Measurements from ENCODE around the gene MVB12B. TPM values are rescaled to one million over a fixed set of nuclear protein-coding genes. Genes with fewer than 3 reads are reported as not detected.

MVB12B gene
- total RNA-seq, 4 donors from 2014 or later, result 7.9 to 28.9 (median 14.4) TPM

DNA sequence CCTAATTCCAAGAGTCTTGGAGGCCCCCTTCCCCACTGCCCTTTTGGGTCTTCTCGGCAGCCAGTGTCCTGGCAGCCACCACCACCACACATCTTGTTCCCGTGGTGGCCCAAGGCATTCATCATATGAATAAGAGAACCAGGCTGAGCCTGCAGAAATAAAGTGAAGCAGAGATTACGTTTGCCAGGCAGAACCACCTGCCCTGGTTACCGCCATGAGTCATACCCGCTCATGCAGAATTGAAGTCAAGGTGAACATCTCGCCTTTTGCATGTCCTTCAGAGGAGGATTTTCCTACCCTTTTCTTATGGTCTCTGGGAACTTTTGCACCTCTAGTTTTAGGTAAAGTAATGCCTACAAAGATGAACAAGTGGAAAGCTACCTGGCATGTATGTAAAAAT lies 167.6 kb downstream of the MVB12B start:
- Histone ChIP-seq H3K27me3 (no peaks in the 10 kb centered on the region), H3K4me3 (no peak overlapping the region), H3K36me3 (no peaks in the 10 kb centered on the region), H3K4me1 (no peaks in the 10 kb centered on the region), H3K9me3 (no peaks in the 10 kb centered on the region), H3K27ac (no peak overlapping the region)
- TF ChIP-seq POLR2A (IDR thresholded peaks at IDR 0.05), result no peak
- TF ChIP-seq, protein P1, sequence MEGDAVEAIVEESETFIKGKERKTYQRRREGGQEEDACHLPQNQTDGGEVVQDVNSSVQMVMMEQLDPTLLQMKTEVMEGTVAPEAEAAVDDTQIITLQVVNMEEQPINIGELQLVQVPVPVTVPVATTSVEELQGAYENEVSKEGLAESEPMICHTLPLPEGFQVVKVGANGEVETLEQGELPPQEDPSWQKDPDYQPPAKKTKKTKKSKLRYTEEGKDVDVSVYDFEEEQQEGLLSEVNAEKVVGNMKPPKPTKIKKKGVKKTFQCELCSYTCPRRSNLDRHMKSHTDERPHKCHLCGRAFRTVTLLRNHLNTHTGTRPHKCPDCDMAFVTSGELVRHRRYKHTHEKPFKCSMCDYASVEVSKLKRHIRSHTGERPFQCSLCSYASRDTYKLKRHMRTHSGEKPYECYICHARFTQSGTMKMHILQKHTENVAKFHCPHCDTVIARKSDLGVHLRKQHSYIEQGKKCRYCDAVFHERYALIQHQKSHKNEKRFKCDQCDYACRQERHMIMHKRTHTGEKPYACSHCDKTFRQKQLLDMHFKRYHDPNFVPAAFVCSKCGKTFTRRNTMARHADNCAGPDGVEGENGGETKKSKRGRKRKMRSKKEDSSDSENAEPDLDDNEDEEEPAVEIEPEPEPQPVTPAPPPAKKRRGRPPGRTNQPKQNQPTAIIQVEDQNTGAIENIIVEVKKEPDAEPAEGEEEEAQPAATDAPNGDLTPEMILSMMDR (IDR thresholded peaks at IDR 0.05), result no peak
- DNase-seq, result no peak

DNA sequence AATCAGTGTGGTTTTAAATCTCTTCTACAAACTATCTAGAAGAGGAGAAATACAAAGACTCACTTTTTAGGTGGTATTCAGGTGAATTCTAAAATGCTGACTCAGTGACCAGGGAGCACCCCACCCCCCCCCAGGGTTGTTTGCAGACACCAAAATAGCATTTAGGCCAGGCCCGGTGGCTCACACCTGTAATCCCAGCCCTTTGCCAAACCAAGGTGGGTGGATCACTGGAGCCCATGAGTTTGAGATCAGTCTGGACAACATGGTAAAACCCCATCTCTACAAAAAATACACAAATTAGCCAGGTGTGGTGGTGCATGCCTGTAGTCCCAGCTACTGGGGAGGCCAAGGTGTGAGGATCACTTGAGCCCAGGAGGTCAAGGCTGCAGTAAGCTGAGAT lies 168.1 kb downstream of the MVB12B start:
- no peaks in the 10 kb centered on the region for H3K9me3 ChIP-seq

DNA sequence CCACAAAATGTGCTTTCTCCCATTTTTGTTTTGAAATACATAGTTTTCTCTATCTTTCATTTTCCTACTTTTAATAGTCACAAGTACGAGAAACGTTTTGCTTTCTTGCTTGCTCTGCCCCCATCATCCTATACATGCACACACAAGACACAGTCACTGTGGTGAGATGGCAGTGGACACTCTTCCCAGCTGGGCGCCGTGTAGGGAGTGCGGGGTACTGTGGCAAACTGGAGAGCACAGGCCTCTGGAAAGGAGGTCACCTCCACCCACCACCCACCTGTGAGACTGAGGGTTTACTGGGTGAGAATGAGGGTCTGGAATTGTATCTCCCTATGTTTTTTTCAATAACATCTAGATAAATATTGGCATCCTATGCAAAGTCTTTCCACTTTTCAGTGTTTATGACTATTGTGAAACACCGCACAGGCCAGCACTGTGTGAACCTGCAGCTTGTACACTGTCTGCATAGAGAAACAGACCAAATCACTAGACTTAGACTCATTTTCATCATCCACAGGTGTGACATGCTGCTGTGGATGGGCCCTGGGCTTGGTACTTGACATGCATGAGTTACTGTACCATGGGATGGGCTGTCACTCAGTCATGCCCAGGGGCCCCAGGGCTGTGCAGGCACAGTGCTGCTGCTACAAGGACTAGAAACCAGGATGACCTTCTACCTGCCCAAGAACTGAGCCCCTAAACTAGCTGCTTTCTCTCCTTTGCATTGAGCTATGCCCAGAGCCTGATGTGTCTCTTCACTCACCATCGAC lies 169.0 kb downstream of the MVB12B start:
- Histone ChIP-seq H3K36me3 (no peaks in the 10 kb centered on the region), H3K27me3 (no peaks in the 10 kb centered on the region), H3K4me1 (peaks cover 0 to 13% (median under 1%) of the 10 kb centered on the region in 4 donors), H3K9me3 (no peaks in the 10 kb centered on the region), H3K27ac (no peak overlapping the region), H3K4me3 (no peak overlapping the region)
- DNase-seq, result no peak
- TF ChIP-seq POLR2A (IDR thresholded peaks at IDR 0.05), result no peak
- TF ChIP-seq, protein P1 (IDR thresholded peaks at IDR 0.05), result no peak

More for the DNA sequence above, 168.1 kb downstream of the MVB12B start:
- Histone ChIP-seq H3K4me3 (no peak overlapping the region), H3K27me3 (no peaks in the 10 kb centered on the region), H3K27ac (no peak overlapping the region), H3K4me1 (peaks cover 0 to 4% (median 0%) of the 10 kb centered on the region in 4 donors), H3K36me3 (no peaks in the 10 kb centered on the region)
- TF ChIP-seq, protein P1 (IDR thresholded peaks at IDR 0.05), result no peak
- no peak for TF ChIP-seq POLR2A (IDR thresholded peaks at IDR 0.05)
- DNase-seq, result no peak

DNA sequence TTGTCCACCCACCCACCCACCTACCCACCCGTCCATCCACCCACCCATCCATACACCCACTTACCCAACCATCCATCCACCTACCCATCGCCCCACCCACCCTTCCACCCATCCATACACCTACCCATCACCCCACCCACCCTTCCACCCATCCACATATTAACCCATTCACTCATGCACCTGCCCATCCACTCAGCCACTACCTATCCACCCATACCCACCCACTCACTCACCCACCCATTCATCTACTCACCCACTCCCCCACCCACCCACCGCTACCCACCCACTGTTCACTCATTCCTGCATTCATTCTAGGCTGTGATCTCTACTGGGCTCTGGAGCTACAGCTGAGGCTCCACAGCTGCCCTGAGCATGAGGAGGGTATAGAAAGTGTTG lies 169.6 kb downstream of the MVB12B start:
- H3K27me3 ChIP-seq, result no peaks in the 10 kb centered on the region
- no peaks in the 10 kb centered on the region for H3K9me3 ChIP-seq
- H3K4me1 ChIP-seq, result peaks cover 0 to 19% (median 3%) of the 10 kb centered on the region in 4 donors
- TF ChIP-seq, protein P1 (IDR thresholded peaks at IDR 0.05), result no peak
- H3K36me3 ChIP-seq, result no peaks in the 10 kb centered on the region
- DNase-seq, result no peak
- no peak overlapping the region for H3K27ac ChIP-seq
- no peak overlapping the region for H3K4me3 ChIP-seq

DNA sequence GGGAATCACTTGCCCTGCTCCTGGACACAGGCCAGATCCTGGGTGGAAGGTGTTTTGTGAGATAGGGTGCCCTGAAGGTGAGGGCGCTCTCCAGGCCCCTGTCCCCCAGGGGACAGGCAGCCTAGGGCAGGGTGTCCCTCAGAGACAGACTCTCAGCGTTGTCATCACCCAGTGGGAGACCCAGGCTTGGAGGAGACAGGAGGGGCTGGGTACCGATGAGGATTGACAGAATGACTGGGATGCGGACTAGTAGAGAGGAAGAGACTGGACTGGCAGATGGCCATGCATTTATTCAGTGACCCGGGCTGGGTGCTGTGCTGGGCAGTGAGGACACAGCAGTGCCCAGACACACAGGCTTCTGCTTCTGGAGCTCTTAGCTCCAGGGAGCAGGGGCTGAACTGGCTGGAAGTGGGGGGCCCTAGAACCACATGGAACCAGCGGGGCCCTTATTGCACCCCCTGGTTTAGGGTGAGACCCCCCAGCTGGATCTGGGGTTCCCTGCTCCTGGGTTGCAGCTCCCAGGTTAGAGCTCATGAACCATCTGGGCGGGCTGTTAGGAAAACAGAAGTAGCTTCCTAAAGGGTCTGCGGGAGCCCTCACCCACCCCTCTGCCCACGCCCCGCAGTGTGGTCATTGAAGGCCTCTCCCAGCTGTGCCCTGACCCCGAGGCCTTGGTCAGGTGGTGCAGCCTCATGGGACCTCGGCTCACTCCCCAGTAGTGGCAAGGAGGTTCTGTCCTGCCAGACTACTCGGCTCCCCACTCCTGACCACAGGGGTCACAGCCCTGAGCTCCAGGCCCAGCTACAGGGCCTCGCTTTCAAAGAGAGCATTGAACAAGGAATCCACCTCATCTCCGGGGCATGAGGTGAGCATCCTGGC lies 170.4 kb downstream of the MVB12B start:
- Histone ChIP-seq H3K4me1 (peaks cover 0 to 19% (median 3%) of the 10 kb centered on the region in 4 donors), H3K27ac (no peak overlapping the region), H3K27me3 (no peaks in the 10 kb centered on the region), H3K4me3 (no peak overlapping the region), H3K9me3 (no peaks in the 10 kb centered on the region), H3K36me3 (no peaks in the 10 kb centered on the region)
- peak in 1 of 3 donors; percentile 40 for DNase-seq
- no peak for TF ChIP-seq POLR2A (IDR thresholded peaks at IDR 0.05)
- TF ChIP-seq, protein P1 (IDR thresholded peaks at IDR 0.05), result no peak

Data from Peyer's patch (tissue), 4 donors.